ENCODE data around the gene LIN52. TPM values are rescaled to one million over a fixed set of nuclear protein-coding genes. Genes with fewer than 3 reads are reported as not detected.

LIN52 gene
- total and polyA plus RNA-seq, 2 experiments from 2014 or later, result 8.6 to 10.8 TPM

DNA sequence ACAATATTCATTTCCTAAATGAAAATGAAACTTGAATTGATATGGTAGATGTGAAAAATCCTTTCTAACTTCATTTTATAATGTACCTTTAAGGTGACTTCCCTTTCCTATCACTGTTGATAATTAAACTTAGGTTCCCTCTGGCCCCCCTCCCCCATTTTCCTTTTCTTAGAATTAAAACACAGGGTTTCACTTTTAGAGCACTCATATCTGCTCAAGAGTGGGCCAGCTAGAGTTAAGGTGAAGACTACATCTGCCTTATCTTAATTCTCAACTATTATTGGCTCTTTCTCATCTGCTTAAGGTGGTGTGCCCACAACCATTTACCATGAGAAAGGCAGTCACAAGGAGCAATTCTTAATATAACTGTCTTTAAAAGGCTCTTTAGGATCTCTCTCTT is 49.7 kb downstream of the LIN52 start:
- peak overlapping the region; percentile 24; the same call in 1 of the 2 replicates for H3K4me2 ChIP-seq
- Mint-ChIP-seq H3K36me3 (ENCODE audit: low read depth) (no peaks in the 10 kb centered on the region), H3K27ac (no peak overlapping the region), H3K4me1 (peaks cover 22% of the 10 kb centered on the region), H3K9me3 (no peaks in the 10 kb centered on the region), H3K27me3 (ENCODE audit: insufficient read depth, low read depth, poor library complexity) (no peaks in the 10 kb centered on the region), H3K4me3 (no peak overlapping the region)
- no peaks in the 10 kb centered on the region for H3K9me2 ChIP-seq (ENCODE audit: insufficient read depth)
- peaks cover 20% of the 10 kb centered on the region for H3K4me1 ChIP-seq (ENCODE audit: insufficient read depth)
- H4K20me1 ChIP-seq (replicated peaks; ENCODE audit: insufficient read depth), result no peaks in the 10 kb centered on the region
- no peak for DNase-seq (ENCODE audit: low spot score)
- H3K27me3 ChIP-seq (ENCODE audit: insufficient read depth), result no peaks in the 10 kb centered on the region
- no peaks in the 10 kb centered on the region for H3K79me2 ChIP-seq (replicated peaks; ENCODE audit: insufficient read depth)
- peak overlapping the region; percentile 64; the same call in 1 of the 2 replicates for H3K27ac ChIP-seq (ENCODE audit: low read depth)
- no peak overlapping the region for H2AFZ ChIP-seq
- no peaks in the 10 kb centered on the region for H3F3A ChIP-seq (replicated peaks; ENCODE audit: low read depth)
- TF ChIP-seq JUNB (IDR thresholded peaks at IDR 0.05; ENCODE audit: unreplicated experiment) (no peak), EZH2 (IDR thresholded peaks at IDR 0.05; ENCODE audit: low read depth, unreplicated experiment) (no peak), ZNF331 (CRISPR knock-in tag; IDR thresholded peaks at IDR 0.05; ENCODE audit: low read depth) (no peak), ZNF114 (CRISPR knock-in tag; IDR thresholded peaks at IDR 0.05) (no peak), POLR2AphosphoS5 (IDR thresholded peaks at IDR 0.05; ENCODE audit: low read depth) (no peak), STAT1 (IDR thresholded peaks at IDR 0.05; ENCODE audit: unreplicated experiment) (no peak), CREB1 (CRISPR knock-in tag; IDR thresholded peaks at IDR 0.05; ENCODE audit: low read depth) (no peak), NANOG (IDR thresholded peaks at IDR 0.05; ENCODE audit: borderline replicate concordance) (no peak)
- TF ChIP-seq, protein P1, sequence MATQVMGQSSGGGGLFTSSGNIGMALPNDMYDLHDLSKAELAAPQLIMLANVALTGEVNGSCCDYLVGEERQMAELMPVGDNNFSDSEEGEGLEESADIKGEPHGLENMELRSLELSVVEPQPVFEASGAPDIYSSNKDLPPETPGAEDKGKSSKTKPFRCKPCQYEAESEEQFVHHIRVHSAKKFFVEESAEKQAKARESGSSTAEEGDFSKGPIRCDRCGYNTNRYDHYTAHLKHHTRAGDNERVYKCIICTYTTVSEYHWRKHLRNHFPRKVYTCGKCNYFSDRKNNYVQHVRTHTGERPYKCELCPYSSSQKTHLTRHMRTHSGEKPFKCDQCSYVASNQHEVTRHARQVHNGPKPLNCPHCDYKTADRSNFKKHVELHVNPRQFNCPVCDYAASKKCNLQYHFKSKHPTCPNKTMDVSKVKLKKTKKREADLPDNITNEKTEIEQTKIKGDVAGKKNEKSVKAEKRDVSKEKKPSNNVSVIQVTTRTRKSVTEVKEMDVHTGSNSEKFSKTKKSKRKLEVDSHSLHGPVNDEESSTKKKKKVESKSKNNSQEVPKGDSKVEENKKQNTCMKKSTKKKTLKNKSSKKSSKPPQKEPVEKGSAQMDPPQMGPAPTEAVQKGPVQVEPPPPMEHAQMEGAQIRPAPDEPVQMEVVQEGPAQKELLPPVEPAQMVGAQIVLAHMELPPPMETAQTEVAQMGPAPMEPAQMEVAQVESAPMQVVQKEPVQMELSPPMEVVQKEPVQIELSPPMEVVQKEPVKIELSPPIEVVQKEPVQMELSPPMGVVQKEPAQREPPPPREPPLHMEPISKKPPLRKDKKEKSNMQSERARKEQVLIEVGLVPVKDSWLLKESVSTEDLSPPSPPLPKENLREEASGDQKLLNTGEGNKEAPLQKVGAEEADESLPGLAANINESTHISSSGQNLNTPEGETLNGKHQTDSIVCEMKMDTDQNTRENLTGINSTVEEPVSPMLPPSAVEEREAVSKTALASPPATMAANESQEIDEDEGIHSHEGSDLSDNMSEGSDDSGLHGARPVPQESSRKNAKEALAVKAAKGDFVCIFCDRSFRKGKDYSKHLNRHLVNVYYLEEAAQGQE (IDR thresholded peaks at IDR 0.05; ENCODE audit: unreplicated experiment), result no peak
- TF ChIP-seq, protein P2, sequence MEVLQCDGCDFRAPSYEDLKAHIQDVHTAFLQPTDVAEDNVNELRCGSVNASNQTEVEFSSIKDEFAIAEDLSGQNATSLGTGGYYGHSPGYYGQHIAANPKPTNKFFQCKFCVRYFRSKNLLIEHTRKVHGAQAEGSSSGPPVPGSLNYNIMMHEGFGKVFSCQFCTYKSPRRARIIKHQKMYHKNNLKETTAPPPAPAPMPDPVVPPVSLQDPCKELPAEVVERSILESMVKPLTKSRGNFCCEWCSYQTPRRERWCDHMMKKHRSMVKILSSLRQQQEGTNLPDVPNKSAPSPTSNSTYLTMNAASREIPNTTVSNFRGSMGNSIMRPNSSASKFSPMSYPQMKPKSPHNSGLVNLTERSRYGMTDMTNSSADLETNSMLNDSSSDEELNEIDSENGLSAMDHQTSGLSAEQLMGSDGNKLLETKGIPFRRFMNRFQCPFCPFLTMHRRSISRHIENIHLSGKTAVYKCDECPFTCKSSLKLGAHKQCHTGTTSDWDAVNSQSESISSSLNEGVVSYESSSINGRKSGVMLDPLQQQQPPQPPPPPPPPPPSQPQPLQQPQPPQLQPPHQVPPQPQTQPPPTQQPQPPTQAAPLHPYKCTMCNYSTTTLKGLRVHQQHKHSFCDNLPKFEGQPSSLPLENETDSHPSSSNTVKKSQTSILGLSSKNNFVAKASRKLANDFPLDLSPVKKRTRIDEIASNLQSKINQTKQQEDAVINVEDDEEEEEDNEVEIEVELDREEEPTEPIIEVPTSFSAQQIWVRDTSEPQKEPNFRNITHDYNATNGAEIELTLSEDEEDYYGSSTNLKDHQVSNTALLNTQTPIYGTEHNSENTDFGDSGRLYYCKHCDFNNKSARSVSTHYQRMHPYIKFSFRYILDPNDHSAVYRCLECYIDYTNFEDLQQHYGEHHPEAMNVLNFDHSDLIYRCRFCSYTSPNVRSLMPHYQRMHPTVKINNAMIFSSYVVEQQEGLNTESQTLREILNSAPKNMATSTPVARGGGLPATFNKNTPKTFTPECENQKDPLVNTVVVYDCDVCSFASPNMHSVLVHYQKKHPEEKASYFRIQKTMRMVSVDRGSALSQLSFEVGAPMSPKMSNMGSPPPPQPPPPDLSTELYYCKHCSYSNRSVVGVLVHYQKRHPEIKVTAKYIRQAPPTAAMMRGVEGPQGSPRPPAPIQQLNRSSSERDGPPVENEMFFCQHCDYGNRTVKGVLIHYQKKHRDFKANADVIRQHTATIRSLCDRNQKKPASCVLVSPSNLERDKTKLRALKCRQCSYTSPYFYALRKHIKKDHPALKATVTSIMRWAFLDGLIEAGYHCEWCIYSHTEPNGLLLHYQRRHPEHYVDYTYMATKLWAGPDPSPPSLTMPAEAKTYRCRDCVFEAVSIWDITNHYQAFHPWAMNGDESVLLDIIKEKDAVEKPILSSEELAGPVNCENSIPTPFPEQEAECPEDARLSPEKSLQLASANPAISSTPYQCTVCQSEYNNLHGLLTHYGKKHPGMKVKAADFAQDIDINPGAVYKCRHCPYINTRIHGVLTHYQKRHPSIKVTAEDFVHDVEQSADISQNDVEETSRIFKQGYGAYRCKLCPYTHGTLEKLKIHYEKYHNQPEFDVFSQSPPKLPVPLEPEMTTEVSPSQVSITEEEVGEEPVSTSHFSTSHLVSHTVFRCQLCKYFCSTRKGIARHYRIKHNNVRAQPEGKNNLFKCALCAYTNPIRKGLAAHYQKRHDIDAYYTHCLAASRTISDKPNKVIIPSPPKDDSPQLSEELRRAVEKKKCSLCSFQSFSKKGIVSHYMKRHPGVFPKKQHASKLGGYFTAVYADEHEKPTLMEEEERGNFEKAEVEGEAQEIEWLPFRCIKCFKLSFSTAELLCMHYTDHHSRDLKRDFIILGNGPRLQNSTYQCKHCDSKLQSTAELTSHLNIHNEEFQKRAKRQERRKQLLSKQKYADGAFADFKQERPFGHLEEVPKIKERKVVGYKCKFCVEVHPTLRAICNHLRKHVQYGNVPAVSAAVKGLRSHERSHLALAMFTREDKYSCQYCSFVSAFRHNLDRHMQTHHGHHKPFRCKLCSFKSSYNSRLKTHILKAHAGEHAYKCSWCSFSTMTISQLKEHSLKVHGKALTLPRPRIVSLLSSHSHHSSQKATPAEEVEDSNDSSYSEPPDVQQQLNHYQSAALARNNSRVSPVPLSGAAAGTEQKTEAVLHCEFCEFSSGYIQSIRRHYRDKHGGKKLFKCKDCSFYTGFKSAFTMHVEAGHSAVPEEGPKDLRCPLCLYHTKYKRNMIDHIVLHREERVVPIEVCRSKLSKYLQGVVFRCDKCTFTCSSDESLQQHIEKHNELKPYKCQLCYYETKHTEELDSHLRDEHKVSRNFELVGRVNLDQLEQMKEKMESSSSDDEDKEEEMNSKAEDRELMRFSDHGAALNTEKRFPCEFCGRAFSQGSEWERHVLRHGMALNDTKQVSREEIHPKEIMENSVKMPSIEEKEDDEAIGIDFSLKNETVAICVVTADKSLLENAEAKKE (CRISPR knock-in tag; IDR thresholded peaks at IDR 0.05), result no peak
- TF ChIP-seq, protein P3, sequence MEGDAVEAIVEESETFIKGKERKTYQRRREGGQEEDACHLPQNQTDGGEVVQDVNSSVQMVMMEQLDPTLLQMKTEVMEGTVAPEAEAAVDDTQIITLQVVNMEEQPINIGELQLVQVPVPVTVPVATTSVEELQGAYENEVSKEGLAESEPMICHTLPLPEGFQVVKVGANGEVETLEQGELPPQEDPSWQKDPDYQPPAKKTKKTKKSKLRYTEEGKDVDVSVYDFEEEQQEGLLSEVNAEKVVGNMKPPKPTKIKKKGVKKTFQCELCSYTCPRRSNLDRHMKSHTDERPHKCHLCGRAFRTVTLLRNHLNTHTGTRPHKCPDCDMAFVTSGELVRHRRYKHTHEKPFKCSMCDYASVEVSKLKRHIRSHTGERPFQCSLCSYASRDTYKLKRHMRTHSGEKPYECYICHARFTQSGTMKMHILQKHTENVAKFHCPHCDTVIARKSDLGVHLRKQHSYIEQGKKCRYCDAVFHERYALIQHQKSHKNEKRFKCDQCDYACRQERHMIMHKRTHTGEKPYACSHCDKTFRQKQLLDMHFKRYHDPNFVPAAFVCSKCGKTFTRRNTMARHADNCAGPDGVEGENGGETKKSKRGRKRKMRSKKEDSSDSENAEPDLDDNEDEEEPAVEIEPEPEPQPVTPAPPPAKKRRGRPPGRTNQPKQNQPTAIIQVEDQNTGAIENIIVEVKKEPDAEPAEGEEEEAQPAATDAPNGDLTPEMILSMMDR (conservative IDR thresholded peaks at IDR 0.05; ENCODE audit: low read depth in 2 of 2), result no peak
- TF ChIP-seq, protein P4, sequence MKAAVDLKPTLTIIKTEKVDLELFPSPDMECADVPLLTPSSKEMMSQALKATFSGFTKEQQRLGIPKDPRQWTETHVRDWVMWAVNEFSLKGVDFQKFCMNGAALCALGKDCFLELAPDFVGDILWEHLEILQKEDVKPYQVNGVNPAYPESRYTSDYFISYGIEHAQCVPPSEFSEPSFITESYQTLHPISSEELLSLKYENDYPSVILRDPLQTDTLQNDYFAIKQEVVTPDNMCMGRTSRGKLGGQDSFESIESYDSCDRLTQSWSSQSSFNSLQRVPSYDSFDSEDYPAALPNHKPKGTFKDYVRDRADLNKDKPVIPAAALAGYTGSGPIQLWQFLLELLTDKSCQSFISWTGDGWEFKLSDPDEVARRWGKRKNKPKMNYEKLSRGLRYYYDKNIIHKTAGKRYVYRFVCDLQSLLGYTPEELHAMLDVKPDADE (IDR thresholded peaks at IDR 0.05), result no peak
- H3K36me3 ChIP-seq (ENCODE audit: insufficient read depth), result no peaks in the 10 kb centered on the region
- ATAC-seq, result no peak; the same call in 2 of the 3 replicates
- H3K4me3 ChIP-seq, result peak overlapping the region; percentile 24; the same call in 1 of the 2 replicates

Measured in GM23338 (cell line).